Measurements from ENCODE around the gene C1orf87. TPM values are rescaled to one million over a fixed set of nuclear protein-coding genes. Genes with fewer than 3 reads are reported as not detected.

The C1orf87 gene
- total and polyA plus RNA-seq, 7 donors = not detected

- Histone ChIP-seq H3K27ac (no peak overlapping the region), H3K9me3 (no peaks in the 10 kb centered on the region), H3K4me3 (no peak overlapping the region), H3K36me3 (ENCODE audit: insufficient read depth in 1 of 2, low read depth in 1 of 2) (no peaks in the 10 kb centered on the region), H3K27me3 (ENCODE audit: insufficient read depth in 3 of 3, low read length in 2 of 3) (no peaks in the 10 kb centered on the region), H3K4me1 (no peaks in the 10 kb centered on the region)
- ATAC-seq (no peak), DNase-seq (no peak)
- WGBS, 3 donors = 90 to 93% (median 92%) methylated on average over 2 of the region's 2 CpGs
- TF ChIP-seq, protein P1, sequence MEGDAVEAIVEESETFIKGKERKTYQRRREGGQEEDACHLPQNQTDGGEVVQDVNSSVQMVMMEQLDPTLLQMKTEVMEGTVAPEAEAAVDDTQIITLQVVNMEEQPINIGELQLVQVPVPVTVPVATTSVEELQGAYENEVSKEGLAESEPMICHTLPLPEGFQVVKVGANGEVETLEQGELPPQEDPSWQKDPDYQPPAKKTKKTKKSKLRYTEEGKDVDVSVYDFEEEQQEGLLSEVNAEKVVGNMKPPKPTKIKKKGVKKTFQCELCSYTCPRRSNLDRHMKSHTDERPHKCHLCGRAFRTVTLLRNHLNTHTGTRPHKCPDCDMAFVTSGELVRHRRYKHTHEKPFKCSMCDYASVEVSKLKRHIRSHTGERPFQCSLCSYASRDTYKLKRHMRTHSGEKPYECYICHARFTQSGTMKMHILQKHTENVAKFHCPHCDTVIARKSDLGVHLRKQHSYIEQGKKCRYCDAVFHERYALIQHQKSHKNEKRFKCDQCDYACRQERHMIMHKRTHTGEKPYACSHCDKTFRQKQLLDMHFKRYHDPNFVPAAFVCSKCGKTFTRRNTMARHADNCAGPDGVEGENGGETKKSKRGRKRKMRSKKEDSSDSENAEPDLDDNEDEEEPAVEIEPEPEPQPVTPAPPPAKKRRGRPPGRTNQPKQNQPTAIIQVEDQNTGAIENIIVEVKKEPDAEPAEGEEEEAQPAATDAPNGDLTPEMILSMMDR (IDR thresholded peaks at IDR 0.05) = no peak
- intact Hi-C loops (cut with DNase I) = loop anchor here (5.0 to 10.0 kb wide), 4 partner anchors 149 to 1876 kb away; no protein-coding TSS in a partner anchor
Measured at GRCh38 chr1:59978511-59978910, 95.1 kb downstream of the C1orf87 start.

GRCh38 chr1:59978026-59978425 is 95.5 kb downstream of the C1orf87 start:
- ATAC-seq = no peak
- no peak overlapping the region for H3K27ac ChIP-seq

GRCh38 chr1:59977075-59977410 is 96.5 kb downstream of the C1orf87 start:
- 82 to 84% (median 83%) methylated on average over 4 of the region's 4 CpGs for WGBS, 3 donors
- ATAC-seq = peak in 1 of 4 donors; percentile 12
- Histone ChIP-seq H3K9me3 (no peaks in the 10 kb centered on the region), H3K36me3 (ENCODE audit: insufficient read depth in 1 of 2, low read depth in 1 of 2) (no peaks in the 10 kb centered on the region), H3K27me3 (ENCODE audit: insufficient read depth in 3 of 3, low read length in 2 of 3) (peaks cover 0 to 4% (median 0%) of the 10 kb centered on the region in 3 donors), H3K4me3 (no peak overlapping the region), H3K4me1 (no peaks in the 10 kb centered on the region), H3K27ac (no peak overlapping the region)
- intact Hi-C loops (cut with DNase I) = loop anchor here (5.0 to 10.0 kb wide), 4 partner anchors 150 to 1878 kb away; no protein-coding TSS in a partner anchor
- DNase-seq = no peak
- TF ChIP-seq, protein P1 (IDR thresholded peaks at IDR 0.05) = no peak

More at GRCh38 chr1:59978026-59978425, 95.5 kb downstream of the C1orf87 start:
- 49 to 59% (median 56%) methylated on average over 1 of the region's 1 CpG for WGBS, 3 donors
- H3K4me3 ChIP-seq = no peak overlapping the region
- no peaks in the 10 kb centered on the region for H3K27me3 ChIP-seq (ENCODE audit: insufficient read depth in 3 of 3, low read length in 2 of 3)
- H3K9me3 ChIP-seq = no peaks in the 10 kb centered on the region
- intact Hi-C loops (cut with DNase I) = loop anchor here (5.0 to 10.0 kb wide), 4 partner anchors 149 to 1877 kb away; no protein-coding TSS in a partner anchor
- no peaks in the 10 kb centered on the region for H3K4me1 ChIP-seq
- no peak for DNase-seq
- TF ChIP-seq, protein P1 (IDR thresholded peaks at IDR 0.05) = no peak
- no peaks in the 10 kb centered on the region for H3K36me3 ChIP-seq (ENCODE audit: insufficient read depth in 1 of 2, low read depth in 1 of 2)

DNA sequence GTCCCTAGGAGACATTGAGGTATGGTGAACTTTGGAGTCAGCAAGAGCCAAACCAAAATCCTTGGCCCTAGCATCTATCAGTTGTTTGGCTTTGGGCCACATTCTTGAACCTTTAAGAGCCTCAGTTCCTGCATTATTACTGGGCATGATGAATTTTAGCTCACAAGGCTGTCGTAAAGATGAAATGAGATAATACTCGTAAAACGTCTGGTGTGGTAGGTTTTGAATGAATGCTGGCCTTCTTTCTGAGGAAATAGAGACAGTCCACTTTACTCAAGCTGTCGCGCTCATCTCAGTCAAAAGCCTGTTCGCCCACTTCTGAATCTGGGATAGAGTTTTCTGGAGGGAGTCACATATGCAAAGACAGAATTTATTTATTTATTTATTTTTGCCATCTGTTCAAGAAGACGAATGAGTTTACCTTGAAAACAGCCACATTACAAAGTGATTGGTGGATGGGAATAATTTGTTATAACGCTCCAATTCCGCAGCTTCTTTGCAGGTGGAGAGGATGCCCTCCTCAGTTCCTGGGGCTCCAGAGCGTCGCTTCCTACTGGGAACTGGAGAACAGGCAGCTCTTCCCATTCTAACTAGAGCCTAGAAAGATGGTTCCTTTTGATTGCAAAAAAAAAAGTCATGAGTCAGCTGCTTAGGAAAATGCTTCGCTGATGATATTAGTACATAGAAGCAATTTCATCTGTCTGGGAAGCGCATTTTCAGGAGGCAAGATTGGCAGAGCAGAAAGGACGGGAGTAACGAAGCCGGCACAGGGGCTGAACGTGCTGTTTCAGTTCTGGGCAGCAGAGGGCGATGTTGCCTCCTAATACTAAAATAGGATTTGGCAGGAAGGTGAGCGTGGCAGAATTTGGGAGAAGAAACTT is 97.1 kb downstream of the C1orf87 start:
- ATAC-seq (peak; percentile 41 to 85 (median 65)), DNase-seq (peak; percentile 54 to 75)
- Histone ChIP-seq H3K4me3 (peak overlapping the region; percentile 26), H3K27me3 (ENCODE audit: insufficient read depth in 3 of 3, low read length in 2 of 3) (peaks cover 0 to 4% (median 0%) of the 10 kb centered on the region in 3 donors), H3K9me3 (no peaks in the 10 kb centered on the region), H3K36me3 (ENCODE audit: insufficient read depth in 1 of 2, low read depth in 1 of 2) (no peaks in the 10 kb centered on the region), H3K27ac (no peak overlapping the region), H3K4me1 (no peaks in the 10 kb centered on the region)
- intact Hi-C loops (cut with DNase I) = loop anchor here (5.0 to 10.0 kb wide), 4 partner anchors 151 to 1878 kb away; no protein-coding TSS in a partner anchor
- WGBS, 3 donors = 37 to 39% (median 39%) methylated on average over 19 of the region's 19 CpGs
- TF ChIP-seq, protein P1 (IDR thresholded peaks at IDR 0.05) = peak; percentile 81

All from psoas muscle (tissue), 8 donors.